Peyer's patch (tissue), 4 donors: ENCODE data around the gene ACSBG1.

Experiments used
- POLR2A ChIP-seq, 2 donors: fragments of 450-650 bp; IDR thresholded peaks; one replicate each; pipeline ENCODE4 v1.5.1; 2017; ENCODE audit warnings: antibody characterized with exemption in 2 of 2, mild to moderate bottlenecking in 2 of 2, moderate library complexity in 2 of 2
- TF ChIP-seq, protein P1 (sequence below), 6 experiments: fragments of 450-650 bp in 4 of 6; fragments of 200-600 bp in 2 of 6; sonication (generic) in 1 of 6; IDR thresholded peaks; one replicate each; pipeline ENCODE4 v1.5.1; 2017 to 2019; ENCODE audit warnings: antibody characterized with exemption in 6 of 6, mild to moderate bottlenecking in 3 of 6, moderate library complexity in 1 of 6

- no peak for TF ChIP-seq POLR2A (IDR thresholded peaks at IDR 0.05)
- TF ChIP-seq, protein P1, sequence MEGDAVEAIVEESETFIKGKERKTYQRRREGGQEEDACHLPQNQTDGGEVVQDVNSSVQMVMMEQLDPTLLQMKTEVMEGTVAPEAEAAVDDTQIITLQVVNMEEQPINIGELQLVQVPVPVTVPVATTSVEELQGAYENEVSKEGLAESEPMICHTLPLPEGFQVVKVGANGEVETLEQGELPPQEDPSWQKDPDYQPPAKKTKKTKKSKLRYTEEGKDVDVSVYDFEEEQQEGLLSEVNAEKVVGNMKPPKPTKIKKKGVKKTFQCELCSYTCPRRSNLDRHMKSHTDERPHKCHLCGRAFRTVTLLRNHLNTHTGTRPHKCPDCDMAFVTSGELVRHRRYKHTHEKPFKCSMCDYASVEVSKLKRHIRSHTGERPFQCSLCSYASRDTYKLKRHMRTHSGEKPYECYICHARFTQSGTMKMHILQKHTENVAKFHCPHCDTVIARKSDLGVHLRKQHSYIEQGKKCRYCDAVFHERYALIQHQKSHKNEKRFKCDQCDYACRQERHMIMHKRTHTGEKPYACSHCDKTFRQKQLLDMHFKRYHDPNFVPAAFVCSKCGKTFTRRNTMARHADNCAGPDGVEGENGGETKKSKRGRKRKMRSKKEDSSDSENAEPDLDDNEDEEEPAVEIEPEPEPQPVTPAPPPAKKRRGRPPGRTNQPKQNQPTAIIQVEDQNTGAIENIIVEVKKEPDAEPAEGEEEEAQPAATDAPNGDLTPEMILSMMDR (IDR thresholded peaks at IDR 0.05), result no peak
Measured at GRCh38 chr15:78233496-78233895, 869 bp downstream of the ACSBG1 start.
